BJ (cell line): ENCODE results near the gene SPTBN2. TPM values are rescaled to one million over a fixed set of nuclear protein-coding genes. Genes with fewer than 3 reads are reported as not detected.
A peak's percentile ranks its signal among the peaks of the same experiment; 100 is the strongest.

Source experiments
- CTCF ChIA-PET: fragments of 350-600 bp; formaldehyde crosslinking; extraction: SDS; loops from one replicate; lab custom pipeline; 2021; ENCODE audit warnings: antibody characterized with exemption, inconsistent platforms; lab: Yijun Ruan, JAX
- POLR2A ChIA-PET: fragments of 300-600 bp; sonication (Branson Sonifier 250); formaldehyde crosslinking; extraction: SDS; loops from one replicate; lab custom pipeline; 2021; ENCODE audit warnings: antibody characterized with exemption; lab: Charles Lee
- DNase-seq: peaks from one replicate; pipeline ENCODE4 v3.0.0-alpha.2; 2011; ENCODE audit warnings: low read depth
- H3K27me3 ChIP-seq: 2 replicates; pipeline ENCODE4 v1.6.0; 2011; ENCODE audit warnings: low read length; ENCODE audit not compliant: control insufficient read depth, insufficient read depth
- H3K36me3 ChIP-seq: 2 replicates; pipeline ENCODE4 v1.5.1; 2011; ENCODE audit warnings: low read length; ENCODE audit not compliant: control insufficient read depth, insufficient read depth
- H3K4me3 ChIP-seq: 2 replicates; pipeline ENCODE4 v1.5.1; 2011; ENCODE audit warnings: low read depth, mild to moderate bottlenecking, control low read depth, low read length
- CTCF ChIP-seq: IDR thresholded peaks from 2 replicates; pipeline ENCODE4 v1.5.1; 2011; ENCODE audit warnings: low read depth, mild to moderate bottlenecking, control low read depth, inconsistent platforms, low read length, moderate library complexity; ENCODE audit not compliant: insufficient read depth
- polyA plus RNA-seq: library from polyadenylated mRNA; depleted of rRNA; stranded (reverse); fragments of >200 nt; gene quantifications from 2 replicates; pipeline ENCODE4 v1.2.3, GENCODE V29; 2011

The SPTBN2 gene
- polyA plus RNA-seq, 1 experiment: 0.25 TPM

- H3K36me3 ChIP-seq: no peaks in the 10 kb centered on the region; the same call in 1 of the 2 replicates
- no peak for TF ChIP-seq CTCF
- H3K27me3 ChIP-seq: no peaks in the 10 kb centered on the region
- POLR2A ChIA-PET: no interaction called here
- CTCF ChIA-PET: no interaction called here
- H3K4me3 ChIP-seq: no peak overlapping the region
- DNase-seq: no peak
These were observed 33.1 kb upstream of the SPTBN2 start for GRCh38 chr11:66762088-66762487.

- TF ChIP-seq CTCF: no peak
- Histone ChIP-seq H3K4me3 (no peak overlapping the region), H3K27me3 (no peaks in the 10 kb centered on the region), H3K36me3 (no peaks in the 10 kb centered on the region)
- no peak for DNase-seq
- CTCF ChIA-PET: no interaction called here
- POLR2A ChIA-PET: no interaction called here
These were observed 23.1 kb upstream of the SPTBN2 start for GRCh38 chr11:66752148-66752547.

DNA sequence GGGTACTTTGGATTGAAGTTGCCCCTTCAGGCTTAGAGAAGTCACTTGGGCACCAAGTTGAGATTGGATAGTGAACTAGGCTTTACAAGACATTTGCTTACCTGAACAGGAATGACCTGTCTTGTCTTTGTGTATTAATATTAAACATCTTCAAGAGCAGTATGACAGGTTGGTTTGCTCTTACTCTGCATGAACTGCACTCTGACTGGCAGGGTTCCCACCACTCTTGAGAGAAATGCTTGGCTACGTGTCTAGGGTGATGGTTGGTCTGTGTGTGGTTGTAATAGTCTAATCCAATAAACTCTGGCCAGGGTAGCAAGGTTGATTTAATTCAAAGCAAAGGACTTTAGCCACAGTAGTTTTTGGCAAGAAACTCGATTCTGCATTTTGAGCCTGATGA is 20.1 kb upstream of the SPTBN2 start:
- CTCF ChIA-PET: interaction anchor here (0.7 kb wide), 1 partner anchor 11 kb away, joined by 3 read pairs; no protein-coding TSS in a partner anchor
- TF ChIP-seq CTCF: no peak
- H3K36me3 ChIP-seq: no peaks in the 10 kb centered on the region
- POLR2A ChIA-PET: no interaction called here
- no peak for DNase-seq
- H3K4me3 ChIP-seq: no peak overlapping the region
- H3K27me3 ChIP-seq: no peaks in the 10 kb centered on the region

- POLR2A ChIA-PET: no interaction called here
- Histone ChIP-seq H3K36me3 (no peaks in the 10 kb centered on the region), H3K27me3 (no peaks in the 10 kb centered on the region), H3K4me3 (no peak overlapping the region)
- no peak for TF ChIP-seq CTCF
- DNase-seq: no peak
- CTCF ChIA-PET: no interaction called here
These were observed 18.5 kb upstream of the SPTBN2 start for GRCh38 chr11:66747480-66747879.

GRCh38 chr11:66745356-66746235 is 16.6 kb upstream of the SPTBN2 start:
- H3K27me3 ChIP-seq: no peaks in the 10 kb centered on the region
- no peaks in the 10 kb centered on the region for H3K36me3 ChIP-seq
- no peak for DNase-seq
- no peak for TF ChIP-seq CTCF
- ChIA-PET POLR2A (no interaction called here), CTCF (no interaction called here)
- peak overlapping the region; percentile 96 for H3K4me3 ChIP-seq
